ENCODE results near the gene SPDYE5. TPM values are rescaled to one million over a fixed set of nuclear protein-coding genes. Genes with fewer than 3 reads are reported as not detected.

Gene SPDYE5
- total RNA-seq, 1 experiment from 2014 or later: not detected

DNA sequence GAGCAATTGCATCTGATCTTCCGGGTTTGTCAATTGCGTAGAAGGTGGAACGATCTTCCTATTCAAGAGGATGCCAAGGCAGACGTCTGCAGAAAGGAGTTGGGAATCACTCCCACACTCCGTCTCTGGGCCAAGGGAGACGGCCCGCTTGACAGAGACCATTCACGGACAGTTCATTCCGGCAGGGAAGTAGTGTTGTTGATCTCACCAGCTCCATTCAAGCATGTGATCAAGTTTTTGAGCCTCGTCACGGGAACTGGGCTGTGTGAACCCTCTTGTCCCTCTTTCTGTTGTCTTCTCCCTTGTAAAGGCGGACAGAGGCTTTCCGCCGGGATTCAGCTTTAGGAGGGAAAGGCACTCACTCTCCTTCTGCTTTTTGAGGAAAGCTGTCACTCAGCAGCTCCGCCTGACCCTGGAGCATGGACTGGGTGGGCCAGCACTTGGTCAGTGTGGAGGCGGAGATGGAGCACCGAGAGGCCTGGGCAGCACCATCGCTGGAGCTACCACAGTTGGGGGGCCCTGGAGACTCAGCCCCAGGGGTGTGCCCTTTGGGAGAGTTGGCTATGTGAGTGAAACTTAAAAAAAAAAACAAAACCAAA lies 44.9 kb downstream of the SPDYE5 start:
- Histone ChIP-seq H3K9ac (ENCODE audit: extremely low read depth, insufficient read length, low read length) (no peak overlapping the region), H4K91ac (ENCODE audit: insufficient read length, low read depth, low read length) (no peak overlapping the region), H4K8ac (replicated peaks; ENCODE audit: insufficient read length, low read depth, low read length) (no peak overlapping the region), H3K27ac (ENCODE audit: insufficient read length, low read depth, low read length) (no peak overlapping the region), H3K56ac (ENCODE audit: insufficient read length, low read depth, low read length) (no peak overlapping the region), H3K9me3 (ENCODE audit: control insufficient read depth, low read depth, low read length) (no peaks in the 10 kb centered on the region), H2AFZ (ENCODE audit: low read length) (no peak overlapping the region), H3K27me3 (ENCODE audit: insufficient read depth, low read length) (no peaks in the 10 kb centered on the region), H3T11ph (ENCODE audit: low read length) (no peak overlapping the region), H3K23ac (ENCODE audit: insufficient read length, low read depth, low read length) (no peak overlapping the region), H3K79me1 (ENCODE audit: insufficient read depth, low read depth, low read length, poor library complexity, severe bottlenecking) (no peaks in the 10 kb centered on the region), H2BK12ac (ENCODE audit: insufficient read length, low read depth, low read length) (no peak overlapping the region), H2AK5ac (ENCODE audit: insufficient read length, low read length) (no peak overlapping the region), H3K14ac (ENCODE audit: insufficient read depth, low read length) (no peak overlapping the region), H2BK5ac (ENCODE audit: insufficient read length, low read length) (no peak overlapping the region), H3K4me1 (ENCODE audit: insufficient read depth, low read length) (no peaks in the 10 kb centered on the region), H4K5ac (ENCODE audit: insufficient read length, low read depth, low read length) (no peak overlapping the region), H3K18ac (ENCODE audit: insufficient read length, low read depth, low read length) (no peak overlapping the region), H3K4ac (ENCODE audit: low read depth, low read length) (no peak overlapping the region), H2BK15ac (ENCODE audit: low read depth, low read length) (no peak overlapping the region), H3K4me2 (ENCODE audit: insufficient read depth, insufficient read length, low read length) (no peak overlapping the region), H3K23me2 (ENCODE audit: insufficient read length, low read depth, low read length, poor library complexity, severe bottlenecking) (no peaks in the 10 kb centered on the region), H3K79me2 (ENCODE audit: insufficient read depth, low read length) (no peaks in the 10 kb centered on the region), H4K20me1 (ENCODE audit: control insufficient read depth, insufficient read depth, insufficient read length) (no peaks in the 10 kb centered on the region), H2BK20ac (ENCODE audit: low read depth, low read length, poor library complexity, severe bottlenecking) (no peak overlapping the region), H2BK120ac (ENCODE audit: low read depth, low read length, poor library complexity, severe bottlenecking) (no peak overlapping the region)
- no peak for DNase-seq
- H3K4me1 Mint-ChIP-seq: 0 out of 4 replicates have a peak, but pooled peaks cover 0 to 2% of the 10 kb centered on the region in 2 experiments
- no peak overlapping the region for H3K27ac Mint-ChIP-seq
- TF ChIP-seq, protein P1, sequence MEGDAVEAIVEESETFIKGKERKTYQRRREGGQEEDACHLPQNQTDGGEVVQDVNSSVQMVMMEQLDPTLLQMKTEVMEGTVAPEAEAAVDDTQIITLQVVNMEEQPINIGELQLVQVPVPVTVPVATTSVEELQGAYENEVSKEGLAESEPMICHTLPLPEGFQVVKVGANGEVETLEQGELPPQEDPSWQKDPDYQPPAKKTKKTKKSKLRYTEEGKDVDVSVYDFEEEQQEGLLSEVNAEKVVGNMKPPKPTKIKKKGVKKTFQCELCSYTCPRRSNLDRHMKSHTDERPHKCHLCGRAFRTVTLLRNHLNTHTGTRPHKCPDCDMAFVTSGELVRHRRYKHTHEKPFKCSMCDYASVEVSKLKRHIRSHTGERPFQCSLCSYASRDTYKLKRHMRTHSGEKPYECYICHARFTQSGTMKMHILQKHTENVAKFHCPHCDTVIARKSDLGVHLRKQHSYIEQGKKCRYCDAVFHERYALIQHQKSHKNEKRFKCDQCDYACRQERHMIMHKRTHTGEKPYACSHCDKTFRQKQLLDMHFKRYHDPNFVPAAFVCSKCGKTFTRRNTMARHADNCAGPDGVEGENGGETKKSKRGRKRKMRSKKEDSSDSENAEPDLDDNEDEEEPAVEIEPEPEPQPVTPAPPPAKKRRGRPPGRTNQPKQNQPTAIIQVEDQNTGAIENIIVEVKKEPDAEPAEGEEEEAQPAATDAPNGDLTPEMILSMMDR (conservative IDR thresholded peaks at IDR 0.05): no peak
- H3K9me3 Mint-ChIP-seq: no peaks in the 10 kb centered on the region
- peaks cover 37 to 78% (median 60%) of the 10 kb centered on the region in 3 experiments; a peak in 6 of 7 replicates for H3K36me3 Mint-ChIP-seq (ENCODE audit: insufficient read depth in 1 of 3, low read depth in 3 of 3)
- H3K27me3 Mint-ChIP-seq (ENCODE audit: low read depth): no peaks in the 10 kb centered on the region
- WGBS (ENCODE audit: extremely low coverage, insufficient read length, low lambda C conversion rate): no CpG with 5 or more reads among the region's 18 CpGs
- no peak overlapping the region for H3K4me3 Mint-ChIP-seq
